Measurements from ENCODE around the gene WDR82.

Gene WDR82

GRCh38 chr3:52205727-52206372 lies 72.6 kb downstream of the WDR82 start:
- Histone ChIP-seq H3K4me1 (ENCODE audit: control insufficient read depth, low read length) (peaks cover 20% of the 10 kb centered on the region), H3K9me3 (ENCODE audit: control insufficient read depth, insufficient read depth, low read length) (no peaks in the 10 kb centered on the region), H3K79me2 (ENCODE audit: control insufficient read depth, low read length) (no peaks in the 10 kb centered on the region), H3K36me3 (ENCODE audit: control insufficient read depth, low read length) (peaks cover 93% of the 10 kb centered on the region), H3K27me3 (ENCODE audit: control insufficient read depth, low read length) (no peaks in the 10 kb centered on the region), H3K4me2 (ENCODE audit: low read length) (no peak overlapping the region), H3F3A (ENCODE audit: control insufficient read depth, insufficient read depth) (no peaks in the 10 kb centered on the region), H3K4me3 (ENCODE audit: low read length) (no peak overlapping the region), H3K27ac (ENCODE audit: low read depth, low read length) (no peak overlapping the region), H3K9me2 (replicated peaks; ENCODE audit: control insufficient read depth, low read length) (no peaks in the 10 kb centered on the region), H4K20me1 (ENCODE audit: control insufficient read depth, insufficient read depth, low read depth, low read length) (no peaks in the 10 kb centered on the region)
- TF ChIP-seq CTCF (IDR thresholded peaks at IDR 0.05; ENCODE audit: low read depth, low read length, poor library complexity, severe bottlenecking): no peak
- no peak for TF ChIP-seq EZH2phosphoT487 (IDR thresholded peaks at IDR 0.05; ENCODE audit: borderline replicate concordance, low read length)
